Neutrophil (primary cell): ENCODE data around the gene SLC38A1.
"Not testable (repeated sequence)": the region's sequence is repeated elsewhere in the genome, so short reads cannot be mapped to it uniquely, and the experiment has no call there.

Source experiments
- H3K27ac ChIP-seq: fragments of 200-600 bp; sonication (generic); 2 replicates; pipeline ENCODE4 v1.5.1; 2016; ENCODE audit warnings: mild to moderate bottlenecking, moderate library complexity
- H3K27me3 ChIP-seq: fragments of 200-600 bp; sonication (generic); 2 replicates; pipeline ENCODE4 v1.6.0; 2016; ENCODE audit warnings: mild to moderate bottlenecking
- H3K36me3 ChIP-seq: fragments of 200-600 bp; sonication (generic); 2 replicates; pipeline ENCODE4 v1.5.1; 2017
- H3K4me1 ChIP-seq, 2 experiments: fragments of 200-600 bp in 1 of 2; sonication (generic) in 1 of 2; 1 replicate in 1 of 2; 2 replicates in 1 of 2; pipeline versions ENCODE4 v1.5.1 to v1.6.1; 2013 to 2016; ENCODE audit warnings: low read depth in 1 of 2, low read length in 1 of 2, mild to moderate bottlenecking in 1 of 2, moderate library complexity in 1 of 2; ENCODE audit not compliant: control insufficient read depth in 1 of 2, insufficient read depth in 1 of 2
- H3K4me3 ChIP-seq, 2 experiments: fragments of 200-600 bp in 1 of 2; sonication (generic) in 1 of 2; 1 replicate in 1 of 2; 2 replicates in 1 of 2; pipeline ENCODE4 v1.5.1; 2013 to 2016; ENCODE audit warnings: low read depth in 1 of 2, low read length in 1 of 2, mild to moderate bottlenecking in 1 of 2, moderate library complexity in 1 of 2
- H3K9me3 ChIP-seq: fragments of 200-600 bp; sonication (generic); 2 replicates; pipeline ENCODE4 v1.5.1; 2016
- CTCF ChIP-seq: fragments of 200-600 bp; sonication (generic); IDR thresholded peaks from 2 replicates; pipeline ENCODE4 v1.5.1; 2016; ENCODE audit warnings: antibody characterized with exemption

SLC38A1 gene

GRCh38 chr12:46164186-46164761, 104.6 kb downstream of the SLC38A1 start:
- H3K27ac ChIP-seq: no peak overlapping the region
- no peak for TF ChIP-seq CTCF

GRCh38 chr12:46162549-46163076, 106.2 kb downstream of the SLC38A1 start:
- H3K9me3 ChIP-seq, H3K27me3 ChIP-seq, H3K27ac ChIP-seq, H3K4me3 ChIP-seq, H3K4me1 ChIP-seq, H3K36me3 ChIP-seq: not testable (repeated sequence)

More at GRCh38 chr12:46164186-46164761, 104.6 kb downstream of the SLC38A1 start:
- Histone ChIP-seq H3K4me3 (no peak overlapping the region), H3K27me3 (no peaks in the 10 kb centered on the region), H3K9me3 (no peaks in the 10 kb centered on the region), H3K4me1 (no peaks in the 10 kb centered on the region), H3K36me3 (no peaks in the 10 kb centered on the region)

DNA sequence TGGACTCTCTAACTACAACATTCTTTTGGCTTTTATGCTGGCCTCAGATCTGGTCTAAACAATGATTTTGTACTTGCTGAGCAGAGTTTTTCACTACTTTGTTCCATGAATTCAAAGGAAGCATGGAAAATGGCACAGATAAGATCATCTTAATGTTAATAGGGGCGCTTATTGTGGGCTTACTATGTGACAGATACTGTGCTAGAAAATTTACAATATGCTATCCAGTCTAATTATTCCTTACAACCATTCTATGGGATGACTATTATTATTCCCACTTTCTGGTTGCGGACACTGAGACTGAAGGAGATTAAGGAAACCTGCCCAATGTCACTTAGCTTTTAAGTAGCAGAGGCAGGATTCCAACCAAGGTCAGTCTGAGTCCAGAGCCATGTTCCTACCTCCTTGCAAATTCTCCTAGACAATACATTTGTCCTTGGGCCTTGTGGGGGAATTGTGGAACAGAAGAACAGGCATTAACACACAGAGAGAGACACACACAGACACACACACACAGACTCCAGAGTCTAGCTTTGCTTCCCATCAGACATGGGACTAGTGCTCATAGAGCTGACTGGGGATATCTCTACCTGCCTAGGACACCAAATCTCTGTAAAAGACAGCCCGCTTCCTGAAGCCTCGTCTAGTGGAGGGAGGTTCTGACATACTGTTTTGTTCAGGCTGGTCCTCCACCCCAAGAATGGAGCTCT, 107.7 kb downstream of the SLC38A1 start:
- Histone ChIP-seq H3K4me3 (no peak overlapping the region), H3K27me3 (no peaks in the 10 kb centered on the region), H3K27ac (no peak overlapping the region), H3K9me3 (no peaks in the 10 kb centered on the region), H3K4me1 (no peaks in the 10 kb centered on the region), H3K36me3 (no peaks in the 10 kb centered on the region)
- TF ChIP-seq CTCF: no peak

DNA sequence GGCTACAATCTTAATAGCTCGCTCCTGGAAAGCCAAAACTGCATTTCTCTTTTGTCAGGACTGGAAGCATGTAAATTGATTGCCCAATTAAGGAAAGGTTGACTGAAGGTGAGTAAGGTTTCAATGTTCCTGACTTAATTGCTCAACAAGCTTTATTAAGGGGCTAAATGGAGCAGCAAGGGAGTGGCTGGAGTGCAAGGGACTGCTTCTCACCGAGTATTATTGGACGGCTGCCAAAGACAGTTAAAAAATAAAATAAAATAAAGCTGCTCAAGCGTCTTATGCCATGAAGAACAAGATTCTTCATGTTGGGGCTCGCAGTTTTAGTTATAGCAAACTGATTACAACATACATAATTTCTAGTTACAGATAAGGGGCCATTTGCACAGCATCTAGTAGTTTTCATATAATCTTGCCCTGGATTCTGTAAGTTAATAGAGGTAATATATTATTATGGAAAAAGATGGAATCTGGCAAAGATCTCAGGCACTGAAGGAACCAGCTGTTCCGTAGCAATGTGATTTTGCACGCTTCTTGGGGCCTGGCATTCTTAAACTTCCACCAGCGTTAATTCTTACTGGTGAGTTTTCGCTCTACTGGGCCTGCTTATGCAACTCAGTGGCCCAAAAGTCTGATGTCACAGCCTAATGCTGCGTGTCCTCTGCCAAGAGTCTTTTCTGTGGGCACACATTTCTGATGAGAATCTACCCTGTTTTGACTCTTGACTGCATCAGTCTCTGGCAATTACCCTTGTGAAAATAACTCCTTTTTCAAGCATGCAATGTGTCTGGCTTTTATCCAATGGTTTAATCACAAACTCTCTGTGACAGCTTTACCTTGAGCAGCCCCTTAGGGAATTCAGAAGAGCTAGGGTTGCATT, 108.5 kb downstream of the SLC38A1 start:
- no peaks in the 10 kb centered on the region for H3K4me1 ChIP-seq
- H3K9me3 ChIP-seq: no peaks in the 10 kb centered on the region
- no peak for TF ChIP-seq CTCF
- H3K36me3 ChIP-seq: no peaks in the 10 kb centered on the region
- H3K4me3 ChIP-seq: no peak overlapping the region
- H3K27ac ChIP-seq: no peak overlapping the region
- no peaks in the 10 kb centered on the region for H3K27me3 ChIP-seq

DNA sequence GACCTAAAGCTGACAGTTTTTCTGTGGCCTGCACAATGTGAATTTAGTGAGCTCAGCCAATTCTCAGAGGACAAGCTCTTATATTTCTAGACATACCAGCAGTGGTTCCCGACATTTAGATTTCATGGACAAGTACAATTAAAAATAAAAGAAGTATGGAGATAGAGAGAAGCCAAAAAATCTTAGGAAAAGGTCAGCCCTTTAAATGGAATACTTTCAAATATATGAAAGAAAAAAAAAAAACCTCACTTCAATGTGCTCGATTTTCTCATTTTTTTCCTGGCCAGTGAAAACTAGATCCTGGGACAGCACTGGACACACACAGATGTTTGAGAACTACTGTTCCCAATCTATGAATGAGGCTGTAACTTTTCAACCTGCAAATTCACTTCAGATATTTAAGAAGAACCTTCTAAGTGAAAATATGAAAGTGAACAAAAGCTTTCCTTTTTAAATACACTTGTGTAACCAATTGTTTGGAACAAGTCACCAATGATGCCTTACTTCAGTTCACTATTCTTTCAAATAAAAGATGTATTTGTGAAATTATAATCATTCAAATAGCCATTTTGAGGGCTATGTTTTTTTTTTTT, 109.4 kb downstream of the SLC38A1 start:
- Histone ChIP-seq H3K4me1 (no peaks in the 10 kb centered on the region), H3K27ac (no peak overlapping the region), H3K4me3 (no peak overlapping the region), H3K36me3 (no peaks in the 10 kb centered on the region), H3K27me3 (no peaks in the 10 kb centered on the region), H3K9me3 (no peaks in the 10 kb centered on the region)
- no peak for TF ChIP-seq CTCF
